Esophagus (tissue), 2 donors: ENCODE results near the gene TCF7L2. TPM values are rescaled to one million over a fixed set of nuclear protein-coding genes. Genes with fewer than 3 reads are reported as not detected.

Experiments
- H3K27ac ChIP-seq, 2 donors: one replicate each; pipeline ENCODE4 v1.5.1; 2013; ENCODE audit warnings: low read depth in 2 of 2, mild to moderate bottlenecking in 2 of 2, inconsistent platforms in 1 of 2, low read length in 1 of 2, moderate library complexity in 1 of 2
- H3K27me3 ChIP-seq, 2 donors: one replicate each; pipeline ENCODE4 v1.6.1; 2013; ENCODE audit warnings: low read length in 2 of 2, control low read depth in 1 of 2, mild to moderate bottlenecking in 1 of 2; ENCODE audit not compliant: insufficient read depth in 2 of 2, control insufficient read depth in 1 of 2
- H3K36me3 ChIP-seq, 2 donors: one replicate each; pipeline ENCODE4 v1.6.1; 2013; ENCODE audit warnings: low read length in 1 of 2; ENCODE audit not compliant: control insufficient read depth in 2 of 2, insufficient read depth in 2 of 2
- H3K4me1 ChIP-seq, 2 donors: one replicate each; pipeline ENCODE4 v1.6.1; 2013; ENCODE audit warnings: low read length in 1 of 2; ENCODE audit not compliant: control insufficient read depth in 2 of 2, insufficient read depth in 2 of 2
- H3K4me3 ChIP-seq, 2 donors: one replicate each; pipeline ENCODE4 v1.5.1; 2013; ENCODE audit warnings: low read length in 2 of 2, mild to moderate bottlenecking in 2 of 2, low read depth in 1 of 2, moderate library complexity in 1 of 2
- H3K9me3 ChIP-seq, 2 donors: one replicate each; pipeline ENCODE4 v1.6.1; 2013; ENCODE audit warnings: mild to moderate bottlenecking in 2 of 2, low read depth in 1 of 2, low read length in 1 of 2, moderate library complexity in 1 of 2; ENCODE audit not compliant: control insufficient read depth in 2 of 2, insufficient read depth in 1 of 2
- WGBS, 2 donors: extraction: QIAGEN DNeasy Blood & Tissue Kit; methylation state at CpG; one replicate each; pipeline ENCODE4 v1.1.7; 2013; 5-methylcytosine and 5-hydroxymethylcytosine counted together
- polyA plus RNA-seq, 2 donors: library from polyadenylated mRNA; stranded (reverse); fragments of 200-250 nt; gene quantifications; one replicate each; pipeline ENCODE4 v1.2.3, GENCODE V29; 2013
- donor health status: healthy with polysubstance abuse.
- donor health status: Bipolar disorder and iron deficiency.

TCF7L2 gene
- polyA plus RNA-seq, 2 donors, result 5.4 to 7.9 TPM

DNA sequence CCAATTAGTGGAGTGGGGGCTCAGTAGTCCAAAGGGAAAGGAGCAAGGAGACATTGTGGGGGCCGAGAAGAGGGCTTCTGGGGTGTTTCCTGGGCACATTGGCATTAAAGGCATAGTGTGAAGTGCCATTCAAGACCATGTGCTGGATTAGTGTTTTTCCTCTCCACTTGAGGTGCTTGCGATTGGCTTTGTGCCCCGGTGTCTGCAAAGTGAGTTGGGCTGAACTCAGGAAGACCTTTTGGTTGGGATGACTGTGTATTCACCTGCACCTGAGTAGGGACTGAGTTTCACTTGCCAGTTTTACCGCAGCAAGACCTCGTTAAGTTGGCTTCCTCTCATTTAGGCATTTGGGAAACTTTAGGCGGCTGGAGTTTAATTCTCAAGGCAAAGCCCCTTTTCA is 73.0 kb downstream of the TCF7L2 start:
- Histone ChIP-seq H3K27ac (no peak overlapping the region), H3K9me3 (no peaks in the 10 kb centered on the region), H3K36me3 (peaks cover 0 to 6% of the 10 kb centered on the region in 2 donors), H3K4me3 (no peak overlapping the region), H3K4me1 (peaks cover 0 to 8% of the 10 kb centered on the region in 2 donors), H3K27me3 (no peaks in the 10 kb centered on the region)
- 82 to 86% methylated on average over 6 of the region's 6 CpGs for WGBS, 2 donors

DNA sequence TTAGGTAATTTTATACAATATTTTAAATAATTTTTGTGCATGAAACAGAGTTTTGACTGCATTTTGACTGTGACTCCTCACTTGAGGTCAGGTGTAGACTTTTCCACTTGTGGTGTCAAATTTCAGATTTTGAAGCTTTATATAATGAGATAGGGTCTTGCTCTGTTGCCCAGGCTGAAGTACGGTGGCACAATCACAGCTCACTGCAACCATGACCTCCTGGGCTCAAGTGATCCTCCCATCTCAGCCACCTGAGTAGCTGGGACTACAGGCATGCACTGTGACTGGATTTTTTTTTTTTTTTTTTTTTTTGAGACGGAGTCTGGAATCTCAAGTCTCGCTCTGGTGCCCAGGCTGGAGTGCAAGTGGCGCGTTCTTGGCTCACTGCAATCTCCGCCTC is 74.9 kb downstream of the TCF7L2 start:
- WGBS, 2 donors, result 97 to 99% methylated on average over 6 of the region's 6 CpGs
- Histone ChIP-seq H3K4me3 (no peak overlapping the region), H3K27me3 (no peaks in the 10 kb centered on the region), H3K27ac (no peak overlapping the region), H3K9me3 (no peaks in the 10 kb centered on the region), H3K4me1 (peaks cover 0 to 8% of the 10 kb centered on the region in 2 donors), H3K36me3 (peaks cover 0 to 4% of the 10 kb centered on the region in 2 donors)

DNA sequence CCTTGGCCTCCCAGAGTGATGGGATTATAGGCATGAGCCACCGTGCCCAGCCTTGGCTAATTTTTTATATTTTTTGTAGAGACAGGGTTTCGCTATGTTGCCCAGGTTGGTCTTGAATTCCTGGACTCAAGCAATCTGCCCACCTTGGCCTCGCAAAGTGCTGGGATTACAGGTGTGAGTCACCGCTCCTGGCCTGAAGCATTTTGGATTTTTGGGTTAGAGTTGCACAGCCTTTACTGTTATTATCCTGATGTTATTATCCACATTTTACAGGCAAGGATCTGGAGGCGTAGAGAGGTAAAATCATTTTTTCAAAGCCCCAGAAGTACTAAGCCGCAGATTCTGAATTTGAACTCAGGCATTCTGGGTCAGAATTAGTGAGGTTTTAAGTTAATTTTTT is 75.4 kb downstream of the TCF7L2 start:
- Histone ChIP-seq H3K27me3 (no peaks in the 10 kb centered on the region), H3K4me1 (peaks cover 0 to 3% of the 10 kb centered on the region in 2 donors), H3K4me3 (no peak overlapping the region), H3K9me3 (no peaks in the 10 kb centered on the region), H3K27ac (no peak overlapping the region), H3K36me3 (no peaks in the 10 kb centered on the region)
- WGBS, 2 donors, result 85 to 93% methylated on average over 6 of the region's 6 CpGs

DNA sequence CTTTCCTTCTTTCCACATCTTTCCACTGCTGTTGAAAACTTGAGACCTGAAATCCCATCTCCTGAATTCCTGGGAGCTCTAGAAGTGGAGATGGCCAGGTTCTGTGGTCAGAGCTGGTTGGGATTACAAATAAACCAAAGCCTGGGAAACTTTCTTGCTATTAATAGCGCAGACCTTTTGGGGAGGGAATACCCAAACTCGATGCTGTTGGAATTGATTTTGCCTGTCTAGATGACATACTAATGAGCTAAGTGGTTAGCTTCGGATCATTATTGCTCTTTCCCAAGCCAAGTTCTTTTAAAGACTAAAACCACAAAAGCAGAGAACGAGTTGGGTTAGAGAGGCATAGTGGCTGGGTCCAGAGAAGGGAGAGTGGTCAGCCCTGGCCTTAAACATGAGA is 76.6 kb downstream of the TCF7L2 start:
- peaks cover 0 to 3% of the 10 kb centered on the region in 2 donors for H3K4me1 ChIP-seq
- H3K27me3 ChIP-seq, result no peaks in the 10 kb centered on the region
- H3K27ac ChIP-seq, result no peak overlapping the region
- H3K36me3 ChIP-seq, result no peaks in the 10 kb centered on the region
- H3K4me3 ChIP-seq, result no peak overlapping the region
- 59 to 62% methylated on average over 4 of the region's 4 CpGs for WGBS, 2 donors
- no peaks in the 10 kb centered on the region for H3K9me3 ChIP-seq

DNA sequence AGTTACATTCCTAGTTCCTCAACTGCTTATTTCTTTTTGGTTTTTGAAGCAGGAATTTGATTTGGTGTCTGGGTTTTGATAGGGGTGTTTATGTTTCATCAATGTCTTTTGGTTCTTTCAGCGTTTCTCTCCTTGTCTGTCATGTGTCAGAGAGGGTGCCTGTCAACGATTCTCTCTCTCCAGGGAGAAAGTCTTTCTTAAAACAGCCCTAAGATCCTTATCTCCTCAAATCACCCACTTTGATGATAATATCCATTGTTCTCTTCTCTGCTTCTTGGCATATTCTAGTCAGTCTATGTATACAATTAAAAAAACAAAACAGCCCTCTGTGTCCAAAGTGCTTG is 77.2 kb downstream of the TCF7L2 start:
- no peak overlapping the region for H3K4me3 ChIP-seq
- peaks cover 0 to 3% of the 10 kb centered on the region in 2 donors for H3K4me1 ChIP-seq
- H3K27me3 ChIP-seq, result no peaks in the 10 kb centered on the region
- H3K36me3 ChIP-seq, result no peaks in the 10 kb centered on the region
- H3K9me3 ChIP-seq, result no peaks in the 10 kb centered on the region
- WGBS, 2 donors, result 31 to 49% methylated on average over 2 of the region's 2 CpGs
- H3K27ac ChIP-seq, result no peak overlapping the region

DNA sequence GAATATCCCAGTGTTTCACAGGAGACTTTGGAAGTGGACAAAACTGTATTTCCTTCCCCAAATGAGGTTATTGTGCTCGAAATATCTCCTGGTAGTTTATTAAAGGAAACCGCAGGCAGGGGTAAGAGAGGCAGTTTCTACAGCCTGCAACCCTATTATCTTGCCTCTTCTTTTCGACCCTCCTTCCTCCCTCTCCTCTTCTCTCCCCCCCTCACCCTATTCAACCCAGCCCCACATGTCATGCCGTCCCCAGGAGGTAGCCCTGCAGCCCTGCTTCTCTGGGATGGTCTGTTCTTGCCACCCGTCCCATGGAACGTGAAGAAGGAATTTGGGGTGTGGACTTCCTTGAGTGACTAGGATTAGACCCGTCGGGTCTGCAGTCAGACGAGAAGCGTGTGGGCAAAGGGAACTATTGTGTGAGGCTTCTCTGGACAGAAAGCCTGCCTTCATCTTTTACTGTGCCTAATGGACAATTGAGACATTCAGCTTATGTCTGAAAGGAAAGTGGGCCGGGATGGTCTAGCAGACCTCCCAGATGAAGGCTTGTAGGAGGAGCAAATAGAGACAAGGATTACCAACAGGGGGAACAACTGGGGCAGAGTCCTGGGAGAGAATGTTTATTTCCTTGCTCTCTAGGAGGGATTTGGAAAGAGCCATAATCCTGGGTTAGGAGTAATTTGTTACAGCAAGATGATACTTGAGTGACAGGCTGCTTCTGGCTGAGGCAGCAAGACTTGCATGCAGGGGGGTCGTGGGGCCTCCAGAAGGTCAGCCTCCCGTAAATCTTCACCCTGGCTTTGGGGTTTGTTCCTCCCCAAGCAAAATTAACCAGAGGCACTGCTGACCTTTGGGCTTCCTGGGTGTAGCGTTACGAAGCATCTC is 77.8 kb downstream of the TCF7L2 start:
- WGBS, 2 donors, result 38% methylated on average over 15 of the region's 15 CpGs
- H3K36me3 ChIP-seq, result no peaks in the 10 kb centered on the region
- peaks cover 0 to 3% of the 10 kb centered on the region in 2 donors for H3K4me1 ChIP-seq
- no peak overlapping the region for H3K4me3 ChIP-seq
- no peaks in the 10 kb centered on the region for H3K9me3 ChIP-seq
- H3K27me3 ChIP-seq, result no peaks in the 10 kb centered on the region
- H3K27ac ChIP-seq, result peak overlapping the region in 1 of 2 donors; percentile 6

DNA sequence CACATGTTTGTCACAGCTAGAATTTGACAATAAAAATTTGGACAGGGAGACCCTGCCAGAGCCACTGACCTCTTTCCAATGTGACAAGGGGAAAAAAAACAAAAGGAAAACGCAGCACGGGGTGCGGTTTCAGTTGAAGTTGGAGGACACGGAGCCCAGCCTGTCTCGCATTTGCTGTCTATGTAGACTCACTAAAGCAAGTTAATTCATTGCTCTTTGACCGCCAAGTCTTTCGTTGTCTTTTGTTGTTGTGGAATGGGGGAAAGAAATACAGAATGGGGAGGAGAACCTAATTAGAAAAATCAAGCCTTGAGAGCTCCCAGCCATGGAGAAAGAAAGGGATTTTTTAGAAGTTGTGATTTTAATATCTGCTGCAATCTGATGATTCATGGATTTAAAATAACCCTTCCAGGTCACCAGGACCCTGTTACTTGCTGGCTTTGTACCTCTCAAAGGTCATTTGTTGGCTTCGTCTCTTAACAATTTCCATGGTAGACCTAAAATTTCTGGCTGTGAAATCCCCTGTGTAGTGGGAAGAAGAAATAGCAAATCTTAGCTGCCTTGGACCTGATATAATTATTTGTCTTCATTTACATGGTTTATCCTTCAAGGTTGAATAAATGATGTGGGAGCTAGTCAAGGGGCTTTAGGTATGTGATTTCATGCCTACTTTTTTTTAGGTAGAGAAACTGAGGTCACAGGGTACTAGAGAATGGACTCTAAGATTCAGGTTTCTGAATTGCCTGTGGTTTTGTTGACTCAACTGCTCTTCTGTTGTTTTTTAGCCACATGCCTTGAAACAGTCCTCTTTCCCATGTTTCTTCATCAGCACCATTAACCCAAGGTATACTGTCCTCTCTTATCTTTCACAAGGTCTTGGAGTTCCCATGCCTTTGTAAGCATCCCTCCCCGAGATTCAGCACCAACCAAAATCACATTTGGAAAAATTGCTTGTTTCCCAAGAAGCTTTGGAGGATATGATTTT is 78.7 kb downstream of the TCF7L2 start:
- Histone ChIP-seq H3K9me3 (no peaks in the 10 kb centered on the region), H3K27ac (no peak overlapping the region), H3K4me3 (no peak overlapping the region), H3K36me3 (no peaks in the 10 kb centered on the region), H3K4me1 (peaks cover 0 to 3% of the 10 kb centered on the region in 2 donors), H3K27me3 (no peaks in the 10 kb centered on the region)
- 63 to 76% methylated on average over 9 of the region's 9 CpGs for WGBS, 2 donors

DNA sequence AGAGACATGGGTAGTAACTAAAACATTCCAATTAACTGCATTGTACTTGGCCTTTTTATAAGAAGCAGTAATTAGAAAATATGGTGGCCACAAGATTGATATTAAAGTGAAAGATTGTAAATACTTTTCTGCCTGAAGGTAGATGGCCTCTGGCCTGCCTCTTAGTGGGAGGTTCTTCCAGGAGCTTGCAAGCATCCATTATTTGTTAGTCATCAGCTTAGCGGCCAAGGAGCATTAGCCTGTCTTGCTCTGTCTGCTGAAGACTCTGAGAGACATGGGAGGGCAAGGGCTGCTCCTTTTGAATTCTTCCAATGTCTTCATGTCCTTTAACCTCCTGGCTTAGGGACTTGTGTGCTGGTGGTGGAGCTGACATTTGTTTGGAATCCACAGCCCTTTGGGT is 80.4 kb downstream of the TCF7L2 start:
- WGBS, 2 donors, result 56 to 64% methylated on average over 1 of the region's 1 CpG
- H3K27ac ChIP-seq, result no peak overlapping the region

DNA sequence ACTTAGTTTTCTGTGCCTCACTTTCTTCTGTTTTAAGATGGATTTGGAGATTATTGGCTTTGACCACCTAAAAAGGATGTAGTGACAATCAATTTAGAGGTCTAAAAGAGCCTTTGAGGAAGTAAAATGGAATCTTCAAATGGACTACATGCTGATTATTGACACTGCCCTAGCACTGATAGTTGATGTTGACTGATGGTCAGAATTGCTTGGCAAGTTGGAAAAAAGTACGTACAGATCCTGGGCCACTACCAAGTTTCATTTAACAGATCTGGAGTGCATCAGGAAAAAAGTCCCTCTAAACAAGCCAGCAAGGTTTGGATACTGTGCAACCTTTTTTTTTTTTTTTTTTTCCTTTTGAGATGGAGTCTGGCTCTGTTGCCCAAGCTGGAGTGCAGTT is 81.1 kb downstream of the TCF7L2 start:
- H3K4me3 ChIP-seq, result no peak overlapping the region
- H3K9me3 ChIP-seq, result no peaks in the 10 kb centered on the region
- H3K36me3 ChIP-seq, result no peaks in the 10 kb centered on the region
- no peaks in the 10 kb centered on the region for H3K27me3 ChIP-seq
- H3K27ac ChIP-seq, result no peak overlapping the region
- H3K4me1 ChIP-seq, result peaks cover 0 to 3% of the 10 kb centered on the region in 2 donors
- 58 to 63% methylated on average over 1 of the region's 1 CpG for WGBS, 2 donors

More for the DNA sequence above, 80.4 kb downstream of the TCF7L2 start:
- Histone ChIP-seq H3K4me1 (peaks cover 0 to 3% of the 10 kb centered on the region in 2 donors), H3K27me3 (no peaks in the 10 kb centered on the region), H3K4me3 (no peak overlapping the region), H3K36me3 (no peaks in the 10 kb centered on the region), H3K9me3 (no peaks in the 10 kb centered on the region)
